Choroid plexus epithelial cell (primary cell): ENCODE data around the gene NEMP2.

Experiments
- DNase-seq: peaks from one replicate; pipeline ENCODE4 v3.0.0-alpha.2; 2010; ENCODE audit warnings: low read depth
- H3K4me3 ChIP-seq: 2 replicates; pipeline ENCODE4 v1.5.1; 2011; ENCODE audit warnings: low read depth, mild to moderate bottlenecking, control low read depth, low read length, moderate library complexity
- CTCF ChIP-seq: conservative IDR thresholded peaks from 2 replicates; pipeline ENCODE4 v1.5.1; 2011; ENCODE audit warnings: low read depth, mild to moderate bottlenecking, control low read depth, inconsistent platforms, low read length, moderate library complexity

The NEMP2 gene

GRCh38 chr2:190545093-190545492 is 10.6 kb upstream of the NEMP2 start:
- no peak for DNase-seq
- H3K4me3 ChIP-seq: peak overlapping the region; percentile 46
- no peak for TF ChIP-seq CTCF

GRCh38 chr2:190540048-190540447 is 5.5 kb upstream of the NEMP2 start:
- TF ChIP-seq CTCF: no peak
- peak; percentile 24 for DNase-seq
- H3K4me3 ChIP-seq: no peak overlapping the region

- no peak for DNase-seq
- no peak overlapping the region for H3K4me3 ChIP-seq
- TF ChIP-seq CTCF: no peak
These were observed 3.7 kb upstream of the NEMP2 start for GRCh38 chr2:190538201-190538600.

GRCh38 chr2:190537765-190538164 is 3.2 kb upstream of the NEMP2 start:
- peak; percentile 43 for DNase-seq
- no peak overlapping the region for H3K4me3 ChIP-seq
- TF ChIP-seq CTCF: no peak

GRCh38 chr2:190535586-190535985 is 1.1 kb upstream of the NEMP2 start:
- no peak for TF ChIP-seq CTCF
- DNase-seq: no peak
- no peak overlapping the region for H3K4me3 ChIP-seq

- TF ChIP-seq CTCF: no peak
- H3K4me3 ChIP-seq: peak overlapping the region; percentile 76
- DNase-seq: no peak
These were observed 558 bp upstream of the NEMP2 start for GRCh38 chr2:190535121-190535439.

GRCh38 chr2:190533968-190534309 is 583 bp downstream of the NEMP2 start:
- peak; percentile 75 for DNase-seq
- H3K4me3 ChIP-seq: peak overlapping the region; percentile 76
- TF ChIP-seq CTCF: no peak
